RKO (cell line): ENCODE results near the gene WASF3.

Experiments used
- DNase-seq: peaks from one replicate; pipeline ENCODE4 v3.0.0-alpha.2; 2016; ENCODE audit warnings: low spot score

WASF3 gene

DNA sequence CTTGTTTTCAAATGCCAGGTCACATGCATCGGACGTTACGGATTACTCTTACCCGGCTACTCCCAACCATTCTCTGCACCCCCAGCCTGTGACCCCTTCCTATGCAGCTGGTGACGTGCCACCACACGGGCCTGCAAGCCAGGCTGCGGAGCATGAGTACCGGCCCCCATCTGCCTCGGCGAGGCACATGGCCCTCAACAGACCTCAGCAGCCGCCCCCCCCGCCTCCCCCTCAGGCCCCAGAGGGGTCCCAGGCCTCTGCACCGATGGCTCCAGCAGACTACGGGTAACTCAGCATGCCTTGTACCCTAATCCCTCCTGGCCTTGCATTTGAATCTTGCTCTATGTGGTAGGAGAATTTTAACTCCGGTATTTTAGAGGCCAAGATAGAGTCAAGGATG lies 123.6 kb downstream of the WASF3 start:
- DNase-seq = no peak

DNA sequence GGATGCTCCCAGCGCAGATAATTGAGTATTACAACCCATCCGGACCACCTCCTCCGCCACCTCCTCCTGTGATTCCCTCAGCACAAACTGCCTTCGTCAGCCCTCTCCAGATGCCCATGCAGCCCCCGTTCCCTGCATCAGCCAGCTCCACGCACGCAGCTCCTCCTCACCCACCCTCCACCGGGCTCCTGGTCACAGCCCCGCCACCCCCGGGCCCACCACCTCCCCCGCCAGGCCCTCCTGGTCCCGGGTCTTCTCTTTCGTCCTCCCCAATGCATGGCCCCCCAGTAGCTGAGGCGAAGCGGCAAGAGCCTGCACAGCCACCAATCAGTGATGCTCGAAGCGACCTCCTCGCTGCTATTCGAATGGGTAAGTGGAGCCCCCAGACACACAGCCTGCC lies 125.1 kb downstream of the WASF3 start:
- DNase-seq = no peak

- no peak for DNase-seq
Observed at GRCh38 chr13:26685606-26686005, 128.1 kb downstream of the WASF3 start.

DNA sequence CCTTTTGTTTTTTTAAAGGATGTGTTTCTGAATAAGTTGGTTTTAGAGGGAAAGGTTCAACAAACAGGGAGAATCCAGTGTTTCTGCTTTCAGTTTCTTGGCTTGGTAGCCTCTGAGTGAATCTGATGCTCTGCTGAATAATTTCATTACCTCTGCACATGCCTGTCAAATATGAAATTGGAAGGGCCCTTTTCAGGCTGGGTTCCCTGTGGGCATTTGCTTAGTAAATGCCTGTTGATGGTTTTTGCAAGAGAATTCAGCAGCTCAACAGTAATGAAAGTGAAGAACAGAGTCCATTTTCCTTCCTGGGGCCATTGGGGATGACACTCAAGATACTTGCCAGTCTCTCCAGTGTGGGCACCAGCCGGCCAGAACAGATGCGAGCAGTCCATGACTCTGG lies 128.8 kb downstream of the WASF3 start:
- DNase-seq = no peak

- DNase-seq = no peak
Observed at GRCh38 chr13:26688286-26688685, 130.8 kb downstream of the WASF3 start.

DNA sequence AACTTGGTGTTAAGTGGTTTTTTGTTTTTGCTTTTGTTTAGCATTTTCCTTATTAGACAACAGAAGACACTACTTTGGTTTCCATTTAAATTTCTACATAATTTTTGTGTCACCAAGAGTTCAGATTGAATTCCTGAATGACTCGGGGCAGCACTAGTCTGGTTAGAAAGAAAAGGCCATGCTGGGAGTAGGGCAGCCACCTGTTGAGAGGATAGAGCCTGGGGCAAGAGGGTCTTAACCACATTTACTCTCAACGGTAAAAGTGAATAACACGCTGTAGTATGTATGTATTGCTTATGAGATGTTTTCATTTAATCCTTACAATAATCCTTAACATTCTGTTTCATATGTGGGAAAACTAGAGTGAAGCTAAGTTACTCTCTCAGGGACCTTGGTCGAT lies 131.5 kb downstream of the WASF3 start:
- DNase-seq = no peak

- no peak for DNase-seq
Observed at GRCh38 chr13:26693749-26694463, 136.4 kb downstream of the WASF3 start.

DNA sequence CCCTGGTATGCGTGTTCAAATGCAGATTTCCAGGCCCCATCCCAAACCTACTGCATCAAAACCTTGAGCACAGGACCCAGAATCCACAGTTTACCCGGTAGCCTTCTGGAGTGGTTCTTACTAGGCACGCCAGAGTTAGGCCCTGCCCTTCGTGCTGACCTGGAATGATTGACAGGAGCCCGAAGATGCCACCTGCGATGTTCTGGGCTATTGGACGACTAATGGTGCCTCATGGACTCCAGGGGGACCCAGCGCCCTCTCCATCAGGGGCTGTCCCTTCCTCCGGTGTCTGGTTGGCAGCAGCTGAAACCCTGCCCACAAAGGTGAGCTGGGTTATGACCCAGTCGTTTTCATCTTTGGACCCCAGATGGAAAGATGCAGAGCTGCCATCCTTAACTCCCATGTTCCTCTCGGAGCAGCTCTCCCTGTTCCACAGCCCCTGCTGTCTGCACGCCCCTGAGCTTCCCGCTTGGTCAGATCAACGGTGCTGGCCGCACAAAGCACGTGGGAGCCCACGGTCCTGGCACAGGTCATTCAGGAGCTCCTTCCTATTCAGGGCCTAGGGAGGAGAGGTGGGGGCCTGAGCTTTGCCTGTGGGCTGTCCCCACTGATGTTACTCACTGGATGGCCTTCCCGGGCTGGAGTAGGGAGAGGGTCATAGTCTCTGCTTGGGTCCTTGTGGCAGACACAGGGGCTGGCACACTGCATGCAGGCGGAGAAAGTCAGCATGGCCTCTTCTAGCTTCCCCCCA lies 137.3 kb downstream of the WASF3 start:
- no peak for DNase-seq

GRCh38 chr13:26695360-26695705 lies 137.8 kb downstream of the WASF3 start:
- no peak for DNase-seq

GRCh38 chr13:26695891-26696311 lies 138.4 kb downstream of the WASF3 start:
- no peak for DNase-seq

GRCh38 chr13:26697069-26697955 lies 139.8 kb downstream of the WASF3 start:
- no peak for DNase-seq

DNA sequence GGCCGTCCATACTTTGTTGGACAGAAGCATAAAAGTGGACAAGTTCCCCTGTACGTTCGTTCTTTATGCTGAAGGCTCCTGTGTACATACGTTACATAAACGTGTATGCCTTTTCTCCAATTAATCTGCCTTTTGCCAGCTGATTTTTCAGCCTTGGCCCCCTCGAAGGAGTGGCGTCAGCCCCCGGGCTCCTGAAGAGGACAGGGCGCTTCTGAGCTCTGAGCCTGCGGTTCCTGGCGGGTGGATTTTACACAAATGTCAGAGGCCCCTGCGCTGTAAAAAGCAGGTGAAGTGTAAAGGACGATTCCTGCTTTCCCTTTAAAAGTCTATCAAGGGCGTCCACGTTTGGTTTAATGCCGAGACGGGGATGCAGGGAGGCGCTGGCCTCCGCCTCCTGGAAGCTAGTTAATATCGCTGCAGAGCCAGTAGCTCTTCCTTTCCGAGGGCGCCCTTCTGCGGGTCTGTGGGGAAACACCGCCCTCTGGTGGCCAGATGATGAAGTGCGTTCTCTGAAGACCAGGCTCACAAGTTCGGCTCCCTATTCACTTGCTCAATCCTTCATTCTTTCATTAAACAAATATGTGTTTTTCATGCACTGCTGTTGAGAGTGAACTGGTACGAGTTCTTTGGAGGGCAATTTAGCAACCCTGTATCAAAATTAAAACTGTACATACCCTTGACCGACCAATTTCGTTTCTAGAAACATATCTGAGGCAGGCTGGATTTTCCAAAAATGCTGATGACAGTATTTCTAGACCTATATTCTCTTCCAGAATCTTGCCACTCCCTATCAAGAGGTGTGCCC lies 141.1 kb downstream of the WASF3 start:
- peak; percentile 73 for DNase-seq

GRCh38 chr13:26699197-26699490 lies 141.7 kb downstream of the WASF3 start:
- no peak for DNase-seq

- no peak for DNase-seq
Observed at GRCh38 chr13:26705536-26705935, 148.1 kb downstream of the WASF3 start.

DNA sequence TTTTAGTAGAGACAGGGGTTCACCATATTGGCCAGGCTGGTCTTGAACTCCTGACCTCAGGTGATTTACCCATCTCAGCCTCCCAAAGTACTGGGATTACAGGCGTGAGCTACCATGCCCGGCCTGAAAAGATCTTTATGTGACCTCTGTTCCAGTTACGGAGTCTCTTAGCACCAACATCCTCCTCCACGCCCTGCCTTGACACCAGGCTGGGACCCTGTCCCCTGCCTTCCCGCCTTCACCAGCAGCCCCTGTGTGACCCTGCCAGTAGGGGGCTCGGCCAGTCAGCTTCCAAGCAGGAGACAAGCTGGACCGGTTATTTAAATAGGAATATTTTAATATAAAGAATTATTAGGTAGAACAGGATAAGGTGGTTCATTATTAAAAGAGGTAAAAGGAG lies 148.9 kb downstream of the WASF3 start:
- DNase-seq = no peak

- peak; percentile 64 for DNase-seq
Observed at GRCh38 chr13:26707122-26708006, 149.9 kb downstream of the WASF3 start.

GRCh38 chr13:26708007-26708297 lies 150.5 kb downstream of the WASF3 start:
- no peak for DNase-seq

DNA sequence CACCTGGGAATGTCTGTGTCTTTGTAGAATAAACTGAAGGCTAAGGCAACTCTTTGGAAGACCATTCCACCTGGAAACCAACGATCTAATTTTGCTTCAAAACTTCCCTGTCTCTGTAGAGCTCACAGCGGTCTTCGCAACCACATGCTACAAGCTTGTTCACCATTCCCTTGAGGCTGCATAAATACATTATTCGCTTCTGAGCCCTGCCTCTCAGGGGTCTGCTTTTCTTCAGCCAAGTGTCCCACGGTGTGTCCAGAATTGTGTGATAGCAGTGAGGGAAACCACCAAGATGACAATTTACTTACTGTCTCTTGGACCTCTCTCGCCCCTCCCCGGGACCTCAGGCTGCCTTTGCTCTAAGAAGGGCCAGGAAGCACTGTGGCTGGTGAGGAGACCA lies 152.0 kb downstream of the WASF3 start:
- no peak for DNase-seq

DNA sequence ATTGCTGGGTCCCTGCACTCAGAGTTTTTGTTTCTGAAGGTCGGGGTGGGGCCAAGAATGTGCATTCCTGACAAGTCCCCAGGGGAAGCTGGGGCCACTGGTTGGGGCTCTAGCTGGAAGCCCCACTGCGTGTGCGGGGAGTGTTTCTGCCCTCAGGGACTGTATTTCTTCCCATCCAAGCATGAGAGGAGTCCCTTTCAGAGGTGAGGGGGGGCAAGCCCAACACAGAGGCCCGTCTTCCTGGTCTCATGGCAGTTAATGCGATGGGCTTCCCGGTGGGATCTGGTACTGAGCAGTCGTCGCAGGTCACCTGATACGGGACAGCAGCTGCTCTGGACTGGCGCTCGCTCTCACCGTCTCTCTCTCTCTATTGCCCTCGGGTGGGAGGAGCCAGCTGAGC lies 152.7 kb downstream of the WASF3 start:
- no peak for DNase-seq

GRCh38 chr13:26711211-26711610 lies 153.7 kb downstream of the WASF3 start:
- DNase-seq = no peak

- no peak for DNase-seq
Observed at GRCh38 chr13:26713341-26713740, 155.9 kb downstream of the WASF3 start.
